ENCODE data around the gene SEC61B. TPM values are rescaled to one million over a fixed set of nuclear protein-coding genes. Genes with fewer than 3 reads are reported as not detected.

Gene SEC61B
- total and polyA plus RNA-seq, 10 of the 15 experiments (the other 5 are each of a cell fraction or from before 2014, with no cell fraction given), result 108 to 747 (median 301) TPM

DNA sequence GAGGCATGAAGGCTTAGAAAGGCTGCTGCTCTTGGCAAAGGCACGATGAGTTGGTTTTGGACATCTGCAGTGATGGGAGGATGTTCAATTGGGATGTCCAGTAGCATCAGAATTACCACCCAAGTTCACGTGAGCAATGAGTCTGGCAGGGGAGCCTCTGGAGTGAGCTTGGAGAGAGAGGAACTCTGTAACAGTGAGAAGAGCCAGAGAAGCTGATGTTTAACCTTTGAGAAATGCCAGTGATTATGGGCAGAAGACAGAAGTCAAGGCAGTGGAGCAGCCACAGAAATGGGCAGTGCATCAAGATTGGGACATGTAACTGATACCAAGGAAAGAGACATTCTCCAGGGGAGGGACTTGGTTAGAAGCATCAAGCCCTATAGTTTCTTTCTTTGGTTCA, 39.8 kb downstream of the SEC61B start:
- in situ Hi-C loops (cut with MboI), result no loop called here

More for the DNA sequence above, 39.8 kb downstream of the SEC61B start:
- no peak for DNase-seq (ENCODE audit: low read depth, low spot score)
- no peaks in the 10 kb centered on the region for H4K20me1 ChIP-seq (ENCODE audit: control insufficient read depth, insufficient read depth)
- FAIRE-seq, result no peak
- ChIA-PET SMC1A (ENCODE audit: uncharacterized antibody, unreplicated experiment) (interaction anchor here (0.7 to 5.7 kb wide), 4 partner anchors 11 to 77 kb away, joined by 3 to 96 read pairs (median 4); no protein-coding TSS in a partner anchor), RAD21 (ENCODE audit: unreplicated experiment) (no interaction called here), CTCF (interaction anchor here (4.9 to 6.0 kb wide), 2 partner anchors 29 to 75 kb away, joined by 69 to 160 read pairs; no protein-coding TSS in a partner anchor), POLR2A (interaction anchor here (0.6 to 2.6 kb wide), 4 partner anchors 8 to 170 kb away, joined by 3 to 13 read pairs (median 4); no protein-coding TSS in a partner anchor)
- peaks cover 43% of the 10 kb centered on the region for H3K4me1 ChIP-seq (ENCODE audit: control insufficient read depth, insufficient read depth, low read length)
- H3K27ac ChIP-seq (ENCODE audit: control insufficient read depth, insufficient read depth), result no peak overlapping the region
- H3K36me3 ChIP-seq (ENCODE audit: control insufficient read depth in 2 of 2, insufficient read depth in 2 of 2, low read length in 1 of 2), result no peaks in the 10 kb centered on the region
- H3K4me3 ChIP-seq, result no peak overlapping the region
- no peaks in the 10 kb centered on the region for H3K27me3 ChIP-seq (replicated peaks in 1 of 2; ENCODE audit: control insufficient read depth in 2 of 2, insufficient read depth in 2 of 2, low read length in 1 of 2)
- no peaks in the 10 kb centered on the region for H3K79me2 ChIP-seq (ENCODE audit: control insufficient read depth, insufficient read depth, low read length)
- H3K9me3 ChIP-seq (replicated peaks; ENCODE audit: control insufficient read depth, insufficient read depth, low read length), result no peaks in the 10 kb centered on the region
- no peak overlapping the region for H2AFZ ChIP-seq (ENCODE audit: control insufficient read depth, low read depth, low read length)
- no peak for ATAC-seq
- no peak overlapping the region for H3K4me2 ChIP-seq (ENCODE audit: control insufficient read depth, insufficient read depth)
- no peak overlapping the region for H3K9ac ChIP-seq (ENCODE audit: control insufficient read depth, insufficient read depth, low read length)
- intact Hi-C loops (cut with micrococcal nuclease; ENCODE audit: unreplicated experiment), result no loop called here
- 100% methylated on average over 2 of the region's 2 CpGs for WGBS (ENCODE audit: insufficient coverage, insufficient replicate concordance, low lambda C conversion rate, missing lambda C conversion rate)
- TF ChIP-seq GATAD2B (conservative IDR thresholded peaks at IDR 0.05; ENCODE audit: low read depth) (no peak), CBFB (IDR thresholded peaks at IDR 0.05; ENCODE audit: low read depth) (no peak), TAF1 (IDR thresholded peaks at IDR 0.05; ENCODE audit: borderline replicate concordance, low read depth, low read length) (no peak), YBX1 (IDR thresholded peaks at IDR 0.05) (no peak), MTA2 (IDR thresholded peaks at IDR 0.05; ENCODE audit: low read depth) (no peak), ZNF622 (IDR thresholded peaks at IDR 0.05) (no peak), NFYB (IDR thresholded peaks at IDR 0.05; ENCODE audit: insufficient read depth, low read depth, low read length) (no peak), KDM1A (IDR thresholded peaks at IDR 0.05; ENCODE audit: borderline replicate concordance) (no peak), CBX3 (IDR thresholded peaks at IDR 0.05; ENCODE audit: borderline replicate concordance, low read depth) (no peak), SMAD1 (IDR thresholded peaks at IDR 0.05; ENCODE audit: low read depth, partially characterized antibody) (no peak), DPF2 (IDR thresholded peaks at IDR 0.05) (no peak), SREBF2 (IDR thresholded peaks at IDR 0.05; ENCODE audit: low read length) (no peak), STAT3 (IDR thresholded peaks at IDR 0.05; ENCODE audit: low read depth, low read length) (no peak), ESRRA (IDR thresholded peaks at IDR 0.05; ENCODE audit: low read length) (no peak), SP1 (IDR thresholded peaks at IDR 0.05; ENCODE audit: low read depth, low read length) (no peak), ZZZ3 (IDR thresholded peaks at IDR 0.05; ENCODE audit: control insufficient read depth, insufficient read length, low read depth) (no peak)
- TF ChIP-seq, protein P1, sequence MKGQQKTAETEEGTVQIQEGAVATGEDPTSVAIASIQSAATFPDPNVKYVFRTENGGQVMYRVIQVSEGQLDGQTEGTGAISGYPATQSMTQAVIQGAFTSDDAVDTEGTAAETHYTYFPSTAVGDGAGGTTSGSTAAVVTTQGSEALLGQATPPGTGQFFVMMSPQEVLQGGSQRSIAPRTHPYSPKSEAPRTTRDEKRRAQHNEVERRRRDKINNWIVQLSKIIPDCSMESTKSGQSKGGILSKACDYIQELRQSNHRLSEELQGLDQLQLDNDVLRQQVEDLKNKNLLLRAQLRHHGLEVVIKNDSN (IDR thresholded peaks at IDR 0.05; ENCODE audit: borderline replicate concordance, extremely low read length, insufficient read depth, low read depth, low read length), result no peak
- TF ChIP-seq, protein P2, sequence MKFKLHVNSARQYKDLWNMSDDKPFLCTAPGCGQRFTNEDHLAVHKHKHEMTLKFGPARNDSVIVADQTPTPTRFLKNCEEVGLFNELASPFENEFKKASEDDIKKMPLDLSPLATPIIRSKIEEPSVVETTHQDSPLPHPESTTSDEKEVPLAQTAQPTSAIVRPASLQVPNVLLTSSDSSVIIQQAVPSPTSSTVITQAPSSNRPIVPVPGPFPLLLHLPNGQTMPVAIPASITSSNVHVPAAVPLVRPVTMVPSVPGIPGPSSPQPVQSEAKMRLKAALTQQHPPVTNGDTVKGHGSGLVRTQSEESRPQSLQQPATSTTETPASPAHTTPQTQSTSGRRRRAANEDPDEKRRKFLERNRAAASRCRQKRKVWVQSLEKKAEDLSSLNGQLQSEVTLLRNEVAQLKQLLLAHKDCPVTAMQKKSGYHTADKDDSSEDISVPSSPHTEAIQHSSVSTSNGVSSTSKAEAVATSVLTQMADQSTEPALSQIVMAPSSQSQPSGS (IDR thresholded peaks at IDR 0.05; ENCODE audit: low read length), result no peak
- BruUV-seq (replicated peaks), result no TSS peak

Data from GM12878 (cell line).